Measurements from ENCODE around the gene TUBB1. TPM values are rescaled to one million over a fixed set of nuclear protein-coding genes. Genes with fewer than 3 reads are reported as not detected.
A peak's percentile ranks its signal among the peaks of the same experiment; 100 is the strongest.

Gene TUBB1
- total RNA-seq, 3 donors from 2014 or later: not detected

GRCh38 chr20:59027741-59028320 lies 8.6 kb downstream of the TUBB1 start:
- DNase-seq (no peak), ATAC-seq (no peak)
- Histone ChIP-seq H3K36me3 (ENCODE audit: low read depth) (no peaks in the 10 kb centered on the region), H3K4me3 (no peak overlapping the region), H3K4me1 (ENCODE audit: low read depth) (peaks cover 32% of the 10 kb centered on the region), H3K9me3 (no peaks in the 10 kb centered on the region)
- intact Hi-C loops (cut with DNase I, micrococcal nuclease): no loop called here
- TF ChIP-seq, protein P1, sequence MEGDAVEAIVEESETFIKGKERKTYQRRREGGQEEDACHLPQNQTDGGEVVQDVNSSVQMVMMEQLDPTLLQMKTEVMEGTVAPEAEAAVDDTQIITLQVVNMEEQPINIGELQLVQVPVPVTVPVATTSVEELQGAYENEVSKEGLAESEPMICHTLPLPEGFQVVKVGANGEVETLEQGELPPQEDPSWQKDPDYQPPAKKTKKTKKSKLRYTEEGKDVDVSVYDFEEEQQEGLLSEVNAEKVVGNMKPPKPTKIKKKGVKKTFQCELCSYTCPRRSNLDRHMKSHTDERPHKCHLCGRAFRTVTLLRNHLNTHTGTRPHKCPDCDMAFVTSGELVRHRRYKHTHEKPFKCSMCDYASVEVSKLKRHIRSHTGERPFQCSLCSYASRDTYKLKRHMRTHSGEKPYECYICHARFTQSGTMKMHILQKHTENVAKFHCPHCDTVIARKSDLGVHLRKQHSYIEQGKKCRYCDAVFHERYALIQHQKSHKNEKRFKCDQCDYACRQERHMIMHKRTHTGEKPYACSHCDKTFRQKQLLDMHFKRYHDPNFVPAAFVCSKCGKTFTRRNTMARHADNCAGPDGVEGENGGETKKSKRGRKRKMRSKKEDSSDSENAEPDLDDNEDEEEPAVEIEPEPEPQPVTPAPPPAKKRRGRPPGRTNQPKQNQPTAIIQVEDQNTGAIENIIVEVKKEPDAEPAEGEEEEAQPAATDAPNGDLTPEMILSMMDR (IDR thresholded peaks at IDR 0.05): no peak

DNA sequence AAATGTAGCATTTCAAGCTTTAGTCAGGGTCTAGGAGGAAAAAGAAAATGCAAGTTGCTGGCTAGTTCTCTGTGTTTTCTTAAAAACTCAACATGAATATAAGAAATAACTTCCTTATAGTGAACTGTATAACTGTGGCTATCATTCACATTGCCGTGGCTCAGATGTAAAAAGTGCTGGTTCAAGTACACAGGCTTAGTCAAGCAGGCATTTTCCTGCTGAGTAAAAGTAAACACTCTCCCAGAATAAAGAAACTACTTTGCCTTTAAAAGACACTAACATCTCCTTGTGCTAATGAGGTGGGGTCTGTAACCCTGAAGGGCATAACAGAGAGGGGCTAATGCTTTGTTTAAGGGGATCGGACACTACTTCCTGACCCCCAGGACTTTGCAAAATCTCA lies 9.6 kb downstream of the TUBB1 start:
- H3K4me3 ChIP-seq: no peak overlapping the region
- intact Hi-C loops (cut with DNase I, micrococcal nuclease): no loop called here
- ATAC-seq: no peak
- no peaks in the 10 kb centered on the region for H3K36me3 ChIP-seq (ENCODE audit: low read depth)
- peaks cover 35% of the 10 kb centered on the region for H3K4me1 ChIP-seq (ENCODE audit: low read depth)
- DNase-seq: no peak
- H3K9me3 ChIP-seq: no peaks in the 10 kb centered on the region
- TF ChIP-seq, protein P1 (IDR thresholded peaks at IDR 0.05): no peak

GRCh38 chr20:59030911-59031563 lies 11.8 kb downstream of the TUBB1 start:
- ATAC-seq: no peak
- Histone ChIP-seq H3K4me1 (ENCODE audit: low read depth) (peaks cover 35% of the 10 kb centered on the region), H3K36me3 (ENCODE audit: low read depth) (peaks cover 5% of the 10 kb centered on the region), H3K9me3 (no peaks in the 10 kb centered on the region), H3K4me3 (peak overlapping the region; percentile 46)
- intact Hi-C loops (cut with DNase I, micrococcal nuclease): no loop called here
- no peak for DNase-seq
- TF ChIP-seq, protein P1 (IDR thresholded peaks at IDR 0.05): no peak

- intact Hi-C loops (cut with DNase I, micrococcal nuclease): no loop called here
These were observed 12.4 kb downstream of the TUBB1 start for GRCh38 chr20:59031564-59032022.

GRCh38 chr20:59032023-59032712 lies 12.9 kb downstream of the TUBB1 start, which contains the start of gene ATP5F1E:
ATP5F1E (minus strand) TSS chr20:59032335; CDS start chr20:59032251, 84 bp downstream.
- H3K4me3 ChIP-seq: peak within 1 kb of the TSS; percentile 46
- intact Hi-C loops (cut with DNase I, micrococcal nuclease): no loop called here
- TF ChIP-seq, protein P1 (IDR thresholded peaks at IDR 0.05): no peak
- no peaks in the 10 kb centered on the region for H3K9me3 ChIP-seq
- peaks cover 7% of the 10 kb centered on the region for H3K36me3 ChIP-seq (ENCODE audit: low read depth)
- peaks cover 35% of the 10 kb centered on the region for H3K4me1 ChIP-seq (ENCODE audit: low read depth)
- peak; percentile 97 to 98 (median 98) for DNase-seq
- peak; percentile 99 for ATAC-seq

More at GRCh38 chr20:59031564-59032022, 12.4 kb downstream of the TUBB1 start:
- H3K4me1 ChIP-seq (ENCODE audit: low read depth): peaks cover 35% of the 10 kb centered on the region
- H3K9me3 ChIP-seq: no peaks in the 10 kb centered on the region
- TF ChIP-seq, protein P1 (IDR thresholded peaks at IDR 0.05): no peak
- peaks cover 7% of the 10 kb centered on the region for H3K36me3 ChIP-seq (ENCODE audit: low read depth)
- DNase-seq: peak in 1 of 3 donors; percentile 64
- peak overlapping the region; percentile 46 for H3K4me3 ChIP-seq
- peak; percentile 52 for ATAC-seq

All from mucosa of descending colon (tissue), 3 donors.